ENCODE measurements around the gene OR51B6. TPM values are rescaled to one million over a fixed set of nuclear protein-coding genes. Genes with fewer than 3 reads are reported as not detected.

OR51B6 gene
- total RNA-seq, 1 donor from 2014 or later: not detected

DNA sequence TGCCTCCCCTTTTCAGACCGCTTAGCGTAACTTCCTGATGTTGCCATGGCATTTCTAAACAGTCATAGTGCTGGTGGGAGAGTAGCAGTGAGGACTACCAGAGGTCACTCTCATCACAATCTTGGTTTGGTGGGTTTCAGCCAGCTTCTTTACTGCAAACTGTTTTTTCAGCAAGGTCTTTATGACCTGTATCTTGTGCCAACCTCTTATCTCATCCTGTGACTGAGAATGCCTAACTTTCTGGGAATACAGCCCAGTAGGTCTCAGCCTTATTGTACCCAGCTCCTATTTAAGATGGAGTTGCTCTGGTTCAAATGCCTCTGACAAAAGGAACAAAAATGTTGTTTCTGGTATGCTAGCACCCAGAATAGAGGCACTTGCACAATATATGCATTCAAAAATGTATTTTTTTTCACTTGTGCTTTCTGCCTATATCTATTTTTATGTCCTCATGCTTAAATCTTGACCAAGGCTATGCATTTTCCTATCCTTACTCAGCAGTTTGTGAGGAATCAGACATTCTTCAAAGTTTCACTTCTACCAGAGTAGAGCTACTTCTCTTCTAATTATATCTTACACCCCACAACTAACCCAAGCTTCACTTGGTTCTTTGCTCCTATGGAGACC lies 16.3 kb downstream of the OR51B6 start:
- Mint-ChIP-seq H3K27ac (no peak overlapping the region), H3K4me3 (no peak overlapping the region), H3K27me3 (ENCODE audit: low read depth) (peaks cover 3% of the 10 kb centered on the region), H3K9me3 (peaks cover under 1% of the 10 kb centered on the region), H3K36me3 (no peaks in the 10 kb centered on the region), H3K4me1 (peaks cover 2% of the 10 kb centered on the region)
- TF ChIP-seq, protein P1, sequence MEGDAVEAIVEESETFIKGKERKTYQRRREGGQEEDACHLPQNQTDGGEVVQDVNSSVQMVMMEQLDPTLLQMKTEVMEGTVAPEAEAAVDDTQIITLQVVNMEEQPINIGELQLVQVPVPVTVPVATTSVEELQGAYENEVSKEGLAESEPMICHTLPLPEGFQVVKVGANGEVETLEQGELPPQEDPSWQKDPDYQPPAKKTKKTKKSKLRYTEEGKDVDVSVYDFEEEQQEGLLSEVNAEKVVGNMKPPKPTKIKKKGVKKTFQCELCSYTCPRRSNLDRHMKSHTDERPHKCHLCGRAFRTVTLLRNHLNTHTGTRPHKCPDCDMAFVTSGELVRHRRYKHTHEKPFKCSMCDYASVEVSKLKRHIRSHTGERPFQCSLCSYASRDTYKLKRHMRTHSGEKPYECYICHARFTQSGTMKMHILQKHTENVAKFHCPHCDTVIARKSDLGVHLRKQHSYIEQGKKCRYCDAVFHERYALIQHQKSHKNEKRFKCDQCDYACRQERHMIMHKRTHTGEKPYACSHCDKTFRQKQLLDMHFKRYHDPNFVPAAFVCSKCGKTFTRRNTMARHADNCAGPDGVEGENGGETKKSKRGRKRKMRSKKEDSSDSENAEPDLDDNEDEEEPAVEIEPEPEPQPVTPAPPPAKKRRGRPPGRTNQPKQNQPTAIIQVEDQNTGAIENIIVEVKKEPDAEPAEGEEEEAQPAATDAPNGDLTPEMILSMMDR (IDR thresholded peaks at IDR 0.05; ENCODE audit: unreplicated experiment): no peak
- DNase-seq (ENCODE audit: low spot score in 2 of 2, unreplicated experiment in 2 of 2): no peak

DNA sequence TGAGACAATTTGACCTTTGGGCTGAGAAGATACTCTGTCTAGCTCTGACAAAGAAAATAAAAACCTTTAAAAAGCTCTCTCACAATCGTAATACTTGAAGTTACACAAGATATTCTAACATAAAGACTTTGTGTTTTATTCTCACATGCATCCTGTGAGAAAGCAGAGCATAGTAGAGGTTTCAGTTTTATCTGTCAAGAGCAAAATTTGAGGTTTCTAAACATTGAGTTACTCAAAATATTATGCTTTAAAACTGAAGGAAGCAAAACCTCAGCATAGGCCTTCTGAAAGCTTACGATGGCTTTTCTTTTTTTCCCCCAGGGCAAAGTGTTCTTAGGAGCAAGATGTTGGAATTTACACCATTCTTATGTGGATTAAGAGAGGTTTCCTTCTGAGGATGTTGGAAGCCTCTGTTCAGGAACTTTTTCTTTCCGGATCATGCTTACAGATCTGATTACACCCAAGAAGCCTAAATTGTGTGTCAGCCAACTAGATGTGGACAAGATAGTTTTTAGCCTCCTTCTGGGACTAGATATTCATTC lies 17.3 kb downstream of the OR51B6 start:
- H3K27me3 Mint-ChIP-seq (ENCODE audit: low read depth): peaks cover 3% of the 10 kb centered on the region
- no peak overlapping the region for H3K4me3 Mint-ChIP-seq
- TF ChIP-seq, protein P1 (IDR thresholded peaks at IDR 0.05; ENCODE audit: unreplicated experiment): no peak
- H3K36me3 Mint-ChIP-seq: no peaks in the 10 kb centered on the region
- H3K9me3 Mint-ChIP-seq: peaks cover 7% of the 10 kb centered on the region
- no peak for DNase-seq (ENCODE audit: low spot score in 2 of 2, unreplicated experiment in 2 of 2)
- peaks cover 2% of the 10 kb centered on the region for H3K4me1 Mint-ChIP-seq
- no peak overlapping the region for H3K27ac Mint-ChIP-seq

DNA sequence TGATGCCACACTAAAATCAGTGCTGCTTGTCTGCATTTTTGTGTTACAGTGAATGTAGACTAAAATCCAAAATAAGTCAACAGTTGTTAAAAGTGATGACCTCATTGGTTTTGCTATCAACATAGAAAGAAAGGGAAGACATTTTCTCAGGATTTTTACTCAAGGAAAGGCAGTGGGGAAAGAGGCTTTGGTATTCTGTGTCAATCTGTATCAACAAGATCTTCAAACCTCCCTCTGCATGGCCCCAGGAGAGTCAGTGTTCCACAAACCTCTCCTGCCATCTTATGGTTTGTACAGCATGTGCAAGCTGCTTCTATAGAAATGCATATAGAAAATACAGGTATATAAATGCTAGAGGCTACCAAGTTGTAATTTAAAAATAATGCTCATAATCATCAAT lies 18.5 kb downstream of the OR51B6 start:
- TF ChIP-seq, protein P1 (IDR thresholded peaks at IDR 0.05; ENCODE audit: unreplicated experiment): no peak
- Mint-ChIP-seq H3K27ac (no peak overlapping the region), H3K9me3 (peaks cover 11% of the 10 kb centered on the region), H3K4me1 (no peaks in the 10 kb centered on the region), H3K36me3 (no peaks in the 10 kb centered on the region), H3K27me3 (ENCODE audit: low read depth) (peaks cover 3% of the 10 kb centered on the region), H3K4me3 (no peak overlapping the region)
- DNase-seq (ENCODE audit: low spot score in 2 of 2, unreplicated experiment in 2 of 2): no peak

DNA sequence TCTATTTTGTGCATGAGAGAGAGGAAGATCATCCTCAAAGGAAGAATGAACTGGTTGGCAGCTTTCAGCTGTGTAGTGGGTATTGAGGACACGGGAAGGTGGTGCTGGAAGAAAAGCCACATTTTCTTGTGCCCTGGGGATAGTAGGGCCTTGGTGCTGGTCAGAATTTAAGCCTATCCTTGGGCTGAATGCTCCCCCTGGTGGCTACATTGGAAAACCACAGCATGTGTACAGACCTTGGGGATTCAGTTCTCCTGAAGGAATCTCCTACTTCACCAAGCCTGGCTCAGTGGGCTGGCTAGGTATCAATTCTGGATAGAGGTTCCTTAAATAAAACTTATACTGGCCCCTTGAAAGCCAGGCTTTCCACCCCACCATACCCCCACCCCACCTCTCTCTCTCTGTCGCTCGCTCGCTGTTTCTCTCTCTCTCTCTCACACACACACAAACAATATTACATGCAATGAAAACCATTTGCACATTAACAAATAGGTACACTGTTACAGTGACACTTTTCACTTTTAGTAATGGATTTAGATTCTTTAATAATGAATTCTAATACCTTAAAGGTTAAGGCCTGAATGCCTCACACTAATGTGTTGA lies 29.5 kb downstream of the OR51B6 start:
- H3K9me3 Mint-ChIP-seq: no peaks in the 10 kb centered on the region
- H3K27ac Mint-ChIP-seq: no peak overlapping the region
- no peaks in the 10 kb centered on the region for H3K36me3 Mint-ChIP-seq
- TF ChIP-seq, protein P1 (IDR thresholded peaks at IDR 0.05; ENCODE audit: unreplicated experiment): peak; percentile 76
- no peaks in the 10 kb centered on the region for H3K4me1 Mint-ChIP-seq
- DNase-seq (ENCODE audit: low spot score in 2 of 2, unreplicated experiment in 2 of 2): peak; percentile 25 to 41
- H3K27me3 Mint-ChIP-seq (ENCODE audit: low read depth): peaks cover 2% of the 10 kb centered on the region
- H3K4me3 Mint-ChIP-seq: no peak overlapping the region

DNA sequence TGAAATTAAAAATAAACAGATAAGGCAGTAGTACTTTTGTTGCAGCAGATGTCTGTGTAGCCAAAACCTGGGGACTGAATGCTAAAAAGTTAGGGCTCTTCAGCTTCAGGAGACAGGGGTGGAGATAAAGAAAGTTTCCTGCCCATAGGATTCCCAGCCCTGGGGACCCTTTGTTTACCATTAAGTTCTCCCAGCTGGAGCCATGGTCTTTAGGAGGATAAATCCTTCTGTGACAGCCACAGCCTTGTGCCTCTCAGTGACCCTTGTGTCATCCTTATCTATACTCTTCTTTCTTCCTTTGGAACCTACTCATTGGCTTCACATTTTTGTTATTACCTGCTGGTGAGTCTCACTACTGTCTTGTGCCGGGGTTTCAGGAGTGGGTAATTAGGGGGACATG lies 32.3 kb downstream of the OR51B6 start, which contains the start of gene OR51M1:
Gene OR51M1, plus strand, starts transcription at position 237 of the 400 bp plus-strand sequence. CDS start 5,587 bp downstream, outside the sequence.
- no peak for DNase-seq (ENCODE audit: low spot score in 2 of 2, unreplicated experiment in 2 of 2)
- TF ChIP-seq, protein P1 (IDR thresholded peaks at IDR 0.05; ENCODE audit: unreplicated experiment): no peak

More for the DNA sequence above, 32.3 kb downstream of the OR51B6 start, which contains the start of gene OR51M1:
- Mint-ChIP-seq H3K9me3 (no peaks in the 10 kb centered on the region), H3K4me1 (no peaks in the 10 kb centered on the region), H3K36me3 (no peaks in the 10 kb centered on the region), H3K27ac (no peak within 1 kb of the TSS), H3K27me3 (ENCODE audit: low read depth) (peaks cover 2% of the 10 kb centered on the region), H3K4me3 (no peak within 1 kb of the TSS)

All from mesothelial cell of epicardium (in vitro differentiated cells).